GM18861 (cell line): ENCODE data around the gene STAC.
"Not testable (repeated sequence)": the region's sequence is repeated elsewhere in the genome, so short reads cannot be mapped to it uniquely, and the experiment has no call there.

Experiments
- ATAC-seq: cut with Tn5 transposase; IDR thresholded peaks from one replicate; pipeline ENCODE4 v1.9.1; 2021; ENCODE audit not compliant: unreplicated experiment

Gene STAC

DNA sequence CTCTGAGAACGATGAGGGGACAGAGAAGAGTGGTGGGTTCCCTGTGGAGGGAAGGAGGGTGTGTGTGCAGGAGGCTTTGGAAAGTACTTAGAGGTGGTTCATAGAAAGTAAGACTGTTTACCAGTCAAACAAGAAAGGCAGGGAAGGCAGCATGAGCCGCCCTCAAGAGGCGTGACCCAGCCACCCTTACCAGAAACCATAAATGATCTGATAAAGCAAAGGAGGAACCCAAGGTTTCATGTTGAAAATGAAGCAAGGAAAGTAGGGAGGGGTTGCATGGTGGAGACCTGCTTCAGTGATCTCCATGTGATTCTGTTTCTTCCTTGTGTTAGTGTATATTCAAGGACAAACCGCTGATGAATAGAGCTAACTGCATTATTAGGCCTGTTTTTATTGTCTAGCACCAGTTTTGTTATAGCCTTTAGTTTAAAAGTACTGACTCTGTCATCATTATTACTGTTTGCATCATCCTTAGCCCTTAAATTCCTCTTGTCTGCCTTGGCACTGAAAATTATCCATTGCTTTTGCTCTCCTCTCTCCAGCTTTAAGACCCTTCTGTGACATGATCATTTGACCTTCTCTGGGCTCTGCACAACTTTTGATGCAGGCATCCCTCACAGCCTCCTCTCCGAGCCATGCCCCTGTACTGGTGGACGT, 96.1 kb downstream of the STAC start:
- ATAC-seq, result no peak

DNA sequence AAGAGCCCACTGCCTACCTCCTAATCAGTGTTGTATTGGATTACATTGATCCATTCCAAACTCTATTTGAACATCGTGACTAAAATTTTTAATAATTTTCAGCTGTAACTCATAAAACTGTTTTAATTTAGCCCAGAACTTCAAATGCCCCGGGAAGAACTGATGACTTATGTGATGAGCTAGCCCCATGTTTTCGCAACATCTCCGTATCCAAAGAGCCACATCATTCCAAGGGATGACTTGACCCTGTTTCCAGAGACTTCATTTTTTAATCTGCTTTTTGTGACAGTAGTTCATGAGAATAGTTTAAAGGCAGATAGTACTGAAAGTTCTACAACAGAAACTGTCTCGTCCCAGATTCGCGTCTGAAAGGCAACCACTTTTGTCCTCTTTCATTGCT, 97.4 kb downstream of the STAC start:
- no peak for ATAC-seq

DNA sequence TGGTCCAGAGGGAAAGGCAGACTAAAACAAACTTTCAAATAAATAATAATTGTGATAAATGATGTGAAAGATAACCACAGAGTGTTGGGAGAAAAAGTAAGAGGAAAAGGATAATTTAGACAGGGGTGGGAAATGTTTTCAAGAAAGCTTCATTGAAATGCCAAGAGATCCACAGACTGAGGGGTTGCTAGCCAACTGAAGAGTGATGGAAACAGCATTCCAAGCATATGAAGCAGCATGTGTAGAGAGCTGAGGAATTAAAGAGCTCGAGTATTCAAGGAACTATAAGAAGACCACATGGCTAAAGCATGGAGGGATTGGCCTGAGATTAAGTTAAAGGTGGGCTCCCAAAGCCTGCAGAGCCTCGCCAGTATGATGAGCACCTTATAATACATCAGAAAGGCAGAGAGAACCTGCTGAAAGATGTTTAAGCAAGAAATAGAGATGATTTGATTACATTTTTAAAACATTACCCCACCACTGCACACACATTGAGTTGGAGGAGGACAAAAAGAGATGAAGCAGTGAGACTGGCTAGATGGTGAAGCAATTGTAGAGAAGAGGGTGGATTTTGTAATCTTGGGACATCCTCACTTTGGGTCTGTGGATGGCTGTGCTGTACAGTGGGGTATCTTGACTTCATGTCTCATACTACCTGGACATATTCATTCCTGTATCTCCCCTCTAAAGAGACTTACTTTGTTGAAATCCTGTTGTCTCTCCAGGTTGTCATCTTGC, 100.8 kb downstream of the STAC start:
- no peak for ATAC-seq

- ATAC-seq, result no peak
Measured at GRCh38 chr3:36482256-36482655, 102.0 kb downstream of the STAC start.

GRCh38 chr3:36482880-36483279, 102.6 kb downstream of the STAC start:
- no peak for ATAC-seq

DNA sequence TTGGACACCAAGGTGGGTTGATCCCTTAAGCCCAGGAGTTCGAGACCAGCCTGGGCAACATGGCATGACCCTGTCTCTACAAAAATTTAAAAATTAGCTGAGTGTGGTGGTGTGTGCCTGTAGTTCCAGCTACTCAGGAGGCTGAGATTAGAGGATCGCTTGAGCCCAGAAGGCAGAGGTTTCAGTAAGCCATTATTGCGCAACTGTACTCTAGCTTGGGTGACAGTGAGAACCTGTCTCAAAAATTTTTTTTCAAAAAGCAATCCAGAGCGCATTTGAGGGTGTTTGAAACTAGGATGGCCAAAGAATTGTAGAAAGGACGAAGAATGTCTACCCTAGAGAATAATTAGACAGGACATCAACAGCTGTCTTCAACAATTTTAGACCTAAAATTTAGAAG, 103.4 kb downstream of the STAC start:
- ATAC-seq, result no peak

DNA sequence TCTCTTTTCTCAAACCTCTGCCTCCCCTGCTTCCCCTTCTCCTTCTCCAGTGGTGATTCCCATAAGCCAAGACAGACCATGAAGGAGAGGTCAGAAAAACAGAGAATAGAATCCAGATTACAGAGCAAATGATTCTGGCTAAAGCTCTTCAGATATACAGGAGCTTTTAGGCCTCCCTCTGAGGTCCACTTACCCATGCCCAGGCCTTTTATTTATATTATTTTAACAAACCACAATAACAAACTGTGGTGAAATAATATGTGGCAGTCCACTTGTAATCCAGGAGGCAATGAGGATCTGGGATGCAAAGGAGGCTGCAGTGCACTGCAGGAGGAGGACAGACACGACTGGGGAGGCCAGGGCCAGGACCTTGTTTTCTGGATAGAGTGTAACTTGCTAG, 104.1 kb downstream of the STAC start:
- no peak for ATAC-seq

- no peak for ATAC-seq
Measured at GRCh38 chr3:36486009-36486795, 105.9 kb downstream of the STAC start.

DNA sequence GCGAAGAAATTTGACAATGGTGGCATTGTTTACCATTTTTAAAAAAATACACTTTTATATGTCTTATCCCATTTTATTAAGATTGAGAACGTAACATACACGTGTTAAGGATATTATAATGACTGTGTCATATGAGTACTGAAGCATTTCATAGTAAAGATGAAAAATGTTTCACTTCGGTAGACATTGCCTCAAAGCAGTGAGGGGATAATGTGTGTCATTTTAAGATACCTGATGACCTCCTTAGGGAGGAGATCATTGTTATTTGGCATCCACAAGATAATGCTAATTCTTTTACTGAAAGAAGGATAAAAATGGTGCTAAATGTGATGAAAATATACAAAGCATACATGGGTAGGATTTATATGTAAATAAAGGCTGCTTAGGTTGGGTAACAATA, 107.3 kb downstream of the STAC start:
- ATAC-seq, result no peak

DNA sequence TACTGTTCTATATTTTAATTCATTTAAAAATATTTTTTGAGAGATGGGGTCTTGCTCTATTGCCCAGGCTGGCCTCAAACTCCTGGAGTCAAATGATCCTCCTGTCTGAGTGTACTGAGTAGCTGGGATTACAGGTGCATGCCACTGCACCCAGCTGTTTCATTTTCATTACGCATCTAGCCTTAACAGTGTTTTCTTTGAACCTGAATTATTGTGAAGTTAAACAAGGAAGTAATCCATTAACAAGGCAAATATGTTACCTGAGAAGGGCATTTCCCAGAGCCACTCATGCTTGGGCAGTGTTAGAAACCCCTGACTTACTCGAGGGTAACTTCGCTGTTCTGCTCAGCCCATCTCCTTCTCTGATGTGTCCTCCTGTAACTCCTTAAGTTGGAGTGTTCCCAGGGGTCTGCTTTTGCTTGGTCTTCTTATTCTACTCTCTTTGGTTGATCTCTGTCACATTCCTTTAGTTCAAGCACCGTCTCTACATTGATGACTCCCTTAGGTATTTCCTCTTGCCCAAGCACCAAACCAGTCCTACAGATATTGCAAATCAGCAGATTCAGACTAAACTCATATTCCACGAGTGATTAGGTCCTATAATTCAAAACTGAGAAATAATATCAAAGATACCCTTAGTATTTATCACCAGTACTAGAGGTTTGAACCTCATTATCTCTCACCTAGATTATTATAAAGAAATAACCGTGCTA, 107.9 kb downstream of the STAC start:
- ATAC-seq, result peak; percentile 43

GRCh38 chr3:36489101-36489500, 108.8 kb downstream of the STAC start:
- no peak for ATAC-seq

DNA sequence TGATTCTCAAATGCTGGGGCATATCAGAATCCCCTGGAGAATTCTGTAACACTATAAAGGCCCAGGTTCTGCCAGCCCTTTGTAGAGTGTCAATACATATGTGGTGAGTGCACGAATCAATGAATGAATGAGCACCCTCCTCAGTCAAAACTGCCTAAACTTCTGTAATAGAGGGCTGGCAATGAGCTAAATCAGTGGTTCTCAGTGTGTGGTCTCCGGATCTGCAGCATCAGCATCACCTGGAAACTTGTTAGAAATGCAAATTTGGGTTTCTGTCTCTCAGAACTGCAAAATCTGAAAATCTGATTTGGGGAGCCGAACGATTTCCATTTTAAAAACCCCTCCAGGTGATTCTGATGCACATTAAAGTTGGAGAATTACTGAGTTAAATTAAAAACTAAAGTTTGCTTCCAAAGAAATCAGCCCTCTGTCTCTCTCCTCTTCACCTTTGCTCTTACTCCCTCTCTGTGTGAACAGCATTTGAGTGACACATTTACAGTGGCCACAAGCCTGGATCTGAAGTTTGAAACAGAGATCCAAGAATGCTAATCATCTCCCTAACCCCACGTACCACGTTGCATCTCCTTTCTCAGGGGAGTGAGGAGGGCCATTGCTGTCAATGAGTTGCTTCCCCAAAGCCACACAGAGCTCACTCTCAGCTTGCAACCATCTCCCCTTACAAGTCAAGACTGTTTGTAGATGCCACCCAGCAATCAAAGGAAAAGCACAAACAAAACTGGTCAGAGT, 109.5 kb downstream of the STAC start:
- ATAC-seq, result no peak

DNA sequence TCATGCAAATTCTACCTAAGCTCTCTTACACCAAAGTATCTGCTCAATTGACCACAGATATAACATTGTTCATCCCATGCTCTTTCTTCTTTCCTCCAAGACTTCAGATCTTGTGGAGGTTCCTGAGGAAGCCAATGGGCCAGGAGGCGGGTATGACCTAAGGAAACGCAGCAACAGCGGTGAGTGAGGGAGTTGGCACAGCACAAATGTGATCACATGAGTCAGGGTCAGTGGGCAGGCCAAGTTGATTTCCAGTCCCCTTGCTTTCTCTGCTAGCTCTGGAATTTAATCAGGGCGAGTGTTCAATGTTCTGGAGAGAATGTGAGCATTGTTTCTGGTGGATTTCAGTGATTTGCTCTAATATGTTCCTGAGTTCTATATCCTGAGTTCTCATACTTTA, 112.7 kb downstream of the STAC start:
- no peak for ATAC-seq

DNA sequence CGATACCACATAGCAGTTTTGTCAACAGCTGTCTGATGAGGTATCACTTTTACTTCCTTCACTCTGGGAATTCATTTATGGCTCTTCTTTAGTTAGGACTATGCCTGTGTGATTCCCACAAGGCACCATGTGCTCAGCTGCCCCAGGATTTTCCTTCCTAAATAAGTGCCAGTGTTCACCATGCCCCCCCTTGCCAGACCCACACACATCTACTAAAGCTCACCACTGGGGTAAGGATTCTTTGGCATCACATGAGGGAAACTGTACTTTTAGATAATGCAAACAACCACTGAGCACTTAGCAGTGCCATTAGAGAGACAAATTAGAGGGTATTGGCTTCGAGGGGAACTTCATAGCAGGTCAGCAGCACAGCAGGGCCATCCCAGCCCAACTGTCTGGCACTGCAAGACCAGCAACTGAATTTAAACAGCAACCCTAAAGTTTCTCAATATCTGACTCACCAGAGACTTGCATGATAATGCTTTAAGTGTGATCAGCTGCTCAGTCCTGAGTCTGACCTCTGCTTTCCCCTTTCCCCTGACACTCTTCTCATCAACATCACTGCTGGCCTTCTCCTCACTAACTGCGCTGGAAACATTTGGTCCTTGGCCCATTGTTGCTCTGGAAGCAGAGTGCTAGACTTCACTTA, 114.3 kb downstream of the STAC start:
- no peak for ATAC-seq

DNA sequence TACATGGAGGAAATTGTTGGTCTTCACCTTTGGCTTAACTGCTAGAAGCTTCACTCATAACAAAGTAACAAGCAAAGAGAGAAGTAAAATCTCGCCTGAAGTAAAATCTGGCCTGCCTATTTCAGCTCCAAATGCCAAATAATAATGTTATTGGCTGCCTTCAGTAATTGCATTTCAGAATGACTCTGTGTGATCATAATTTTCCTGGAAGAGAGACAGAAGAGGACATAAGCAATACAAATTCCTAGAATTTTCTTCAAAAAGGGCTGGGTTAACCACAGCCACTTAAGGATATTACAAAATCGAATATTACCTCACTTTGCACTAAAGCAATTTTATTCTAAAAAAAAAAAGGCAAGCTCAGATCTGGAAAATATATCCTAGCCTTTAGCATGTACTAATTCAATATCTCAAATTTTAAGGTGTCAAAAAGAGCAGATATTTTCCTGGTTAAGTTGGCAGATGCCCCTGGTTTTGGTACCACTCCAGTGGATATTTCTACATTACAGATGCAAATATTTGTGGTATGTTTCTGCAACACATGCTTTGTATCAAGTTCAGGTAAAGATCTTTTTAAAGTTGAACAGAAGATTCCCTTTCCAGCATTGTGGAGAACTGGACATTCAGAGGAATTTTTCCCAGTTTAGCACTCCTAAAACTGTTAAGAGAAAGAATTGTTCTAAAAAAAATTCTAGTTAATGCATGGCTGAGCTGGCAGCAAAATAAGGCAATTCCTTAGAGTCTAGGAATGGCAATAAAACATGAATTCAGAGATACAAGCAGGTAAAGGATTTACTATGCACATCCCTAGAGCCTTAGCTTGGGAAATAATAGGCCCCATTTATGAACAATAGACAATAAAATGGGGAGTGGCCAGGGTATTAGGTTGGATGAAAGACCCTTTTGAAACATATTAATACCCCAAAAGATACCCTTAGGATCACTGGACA, 116.7 kb downstream of the STAC start:
- ATAC-seq, result no peak

GRCh38 chr3:36500053-36500452, 119.7 kb downstream of the STAC start:
- ATAC-seq, result not testable (repeated sequence)

- ATAC-seq, result no peak
Measured at GRCh38 chr3:36501616-36502015, 121.3 kb downstream of the STAC start.

DNA sequence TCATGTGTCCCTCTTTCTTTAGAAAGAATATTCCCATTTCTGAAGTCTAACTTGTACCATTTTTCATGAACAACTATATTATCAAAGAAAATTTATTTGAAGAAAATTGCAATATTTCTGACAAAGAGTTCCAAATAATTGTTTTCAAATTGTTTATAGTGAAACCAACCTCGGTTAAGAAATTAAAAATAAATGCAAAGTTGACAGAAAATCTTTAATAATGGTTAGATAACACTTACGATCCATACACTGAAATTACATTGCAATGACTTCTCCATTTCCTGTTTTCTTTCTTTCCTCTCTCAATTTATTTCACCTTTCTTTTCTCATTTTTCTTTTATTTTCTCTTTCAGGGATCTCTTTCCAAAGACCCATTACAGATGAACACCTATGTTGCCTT, 125.1 kb downstream of the STAC start:
- ATAC-seq, result no peak
